NOMO-1 (cell line): ENCODE results near the gene PAEP.

Source experiments
- DNase-seq, 2 experiments: peaks; one replicate each; lab custom pipeline; 2025; ENCODE audit not compliant: unreplicated experiment in 2 of 2; lab: John Stamatoyannopoulos, UW

The PAEP gene

DNA sequence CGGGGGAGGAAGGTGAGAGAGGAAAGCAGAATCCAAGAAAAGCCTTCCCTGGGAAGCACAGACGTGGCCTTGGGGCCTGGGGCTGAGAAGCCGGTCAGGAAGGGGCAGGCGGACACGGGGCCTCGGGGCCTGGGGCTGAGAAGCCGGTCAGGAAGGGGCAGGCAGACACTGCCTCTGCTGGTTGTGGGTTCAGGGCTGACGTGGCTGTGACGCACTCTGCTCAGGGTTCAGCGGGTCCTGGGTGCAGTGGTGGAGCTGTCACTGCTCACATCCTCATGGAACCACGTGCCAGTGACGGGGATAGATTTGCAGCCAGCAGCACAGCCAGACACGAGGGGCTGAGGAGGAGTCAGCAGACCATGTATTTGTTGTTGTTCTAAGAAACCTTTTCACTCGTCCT lies 12.8 kb downstream of the PAEP start:
- DNase-seq = no peak

DNA sequence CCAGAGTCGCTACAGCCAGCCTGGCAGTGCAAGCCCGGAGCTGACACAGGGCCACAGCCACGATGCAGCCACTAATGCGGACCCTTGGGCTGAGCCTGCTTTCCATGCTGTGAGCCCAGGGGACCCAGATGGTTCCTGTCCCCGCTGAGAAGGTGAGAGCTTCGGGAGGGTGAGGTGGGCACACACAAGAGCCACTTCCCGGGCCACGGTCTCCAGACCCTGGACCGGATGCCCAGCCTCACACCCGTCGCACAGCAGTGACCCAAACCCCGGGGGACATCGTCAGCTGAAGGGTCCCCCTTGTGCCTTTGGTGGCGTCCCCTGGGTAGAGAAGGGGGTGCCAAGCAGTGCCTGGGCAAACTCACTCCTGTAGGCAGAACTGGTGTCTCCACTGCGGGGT lies 13.4 kb downstream of the PAEP start:
- no peak for DNase-seq

DNA sequence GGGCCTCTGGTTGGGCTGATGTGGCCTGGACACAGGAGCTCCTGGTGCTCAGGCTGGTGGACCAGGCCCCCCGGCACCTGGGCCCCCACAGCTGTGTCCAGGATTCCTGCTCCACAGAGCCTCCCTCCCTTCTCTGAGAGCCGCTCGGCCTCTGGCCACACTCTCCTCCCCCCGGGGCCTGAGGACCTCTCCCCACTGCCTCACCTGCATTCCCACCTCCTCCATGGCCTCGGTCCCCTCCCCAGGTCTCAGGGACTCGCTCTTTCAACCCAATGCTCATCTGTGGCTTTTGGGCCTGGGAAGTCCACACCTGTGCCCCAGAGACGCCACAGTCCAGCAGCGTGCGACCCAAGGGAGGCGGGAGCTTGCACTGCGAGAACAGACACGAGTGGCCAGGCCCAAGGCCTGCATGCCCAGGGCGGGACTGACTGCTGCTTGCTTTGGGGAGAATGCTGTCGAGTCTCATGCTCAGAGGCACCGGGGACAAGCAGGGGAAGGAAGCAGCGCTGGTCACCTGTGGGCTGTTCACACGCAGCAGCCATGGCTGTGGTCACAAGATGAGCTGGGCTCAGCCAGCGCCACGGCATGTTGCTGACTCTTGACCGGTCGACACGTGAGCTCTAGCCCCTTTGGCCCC lies 14.6 kb downstream of the PAEP start:
- DNase-seq = no peak

DNA sequence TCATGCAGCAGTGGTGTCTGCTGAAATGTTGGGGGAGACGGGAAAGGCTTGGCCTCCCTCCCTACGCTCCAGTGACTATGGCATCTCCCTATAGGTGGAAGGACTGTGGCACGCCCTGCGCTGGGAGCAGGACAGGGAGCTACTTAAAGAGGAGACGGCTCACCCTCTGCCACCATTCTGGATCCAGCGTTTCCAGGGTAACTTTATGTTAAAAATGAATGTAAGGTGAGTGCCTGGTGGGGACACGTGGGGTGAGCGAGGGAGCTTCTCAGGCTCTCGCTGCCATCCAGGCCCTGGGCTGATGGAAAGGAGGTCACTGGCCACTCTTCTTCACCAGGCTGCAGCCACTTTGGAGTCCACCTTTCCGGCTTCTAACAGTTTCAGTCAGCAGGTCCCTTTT lies 15.7 kb downstream of the PAEP start:
- DNase-seq = no peak

DNA sequence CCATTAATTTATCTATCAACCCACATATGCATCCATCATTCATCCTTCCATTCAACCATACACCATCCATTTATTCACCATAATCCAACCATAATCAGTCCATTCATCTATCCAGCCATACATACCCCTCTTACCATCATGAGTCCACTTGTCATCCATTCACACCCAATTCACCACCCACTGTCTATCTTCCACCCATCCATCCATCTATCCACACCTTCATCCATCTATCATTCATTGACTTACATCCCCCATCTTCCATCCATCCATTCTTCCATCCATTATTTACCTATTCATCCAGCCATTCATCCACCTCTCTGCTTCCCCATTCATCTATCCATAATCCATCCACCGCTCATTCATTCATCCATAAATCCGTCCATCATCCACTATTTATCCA lies 17.8 kb downstream of the PAEP start:
- no peak for DNase-seq

DNA sequence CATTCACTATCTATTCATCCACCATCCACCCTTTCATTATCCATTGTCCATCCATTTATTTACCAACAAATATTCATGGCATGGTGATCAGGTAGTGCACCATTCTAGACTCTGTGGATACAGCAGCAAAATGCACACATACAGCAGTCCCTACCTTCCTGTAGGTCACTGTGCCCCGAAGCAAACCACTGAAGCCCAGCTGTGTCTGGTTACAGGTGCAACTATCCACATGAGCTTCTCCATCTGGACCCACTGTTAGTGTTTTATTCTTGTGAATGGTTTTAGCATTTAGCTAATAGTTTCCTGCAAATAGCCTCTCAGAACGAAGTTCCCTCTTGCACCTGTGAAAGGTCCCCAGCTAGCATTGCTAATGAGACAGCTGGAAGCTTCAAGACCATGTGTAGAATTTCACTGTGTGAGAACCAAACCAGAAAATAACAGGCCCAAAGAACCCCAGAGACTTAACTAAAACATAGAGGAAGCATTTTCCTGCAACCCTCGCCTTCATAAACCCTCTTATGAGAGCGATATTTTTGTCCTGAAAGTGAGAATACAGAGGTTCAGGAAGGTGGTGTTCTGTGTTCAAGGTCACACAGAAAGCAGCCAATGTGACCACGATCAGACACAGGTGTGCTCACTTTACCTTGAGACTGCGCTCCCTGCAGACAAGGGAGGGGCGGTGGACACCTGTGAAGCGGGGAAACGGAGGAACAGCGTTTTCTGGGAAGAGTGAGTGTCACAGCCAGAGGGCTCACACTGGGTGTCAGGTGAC lies 18.5 kb downstream of the PAEP start:
- DNase-seq = no peak

DNA sequence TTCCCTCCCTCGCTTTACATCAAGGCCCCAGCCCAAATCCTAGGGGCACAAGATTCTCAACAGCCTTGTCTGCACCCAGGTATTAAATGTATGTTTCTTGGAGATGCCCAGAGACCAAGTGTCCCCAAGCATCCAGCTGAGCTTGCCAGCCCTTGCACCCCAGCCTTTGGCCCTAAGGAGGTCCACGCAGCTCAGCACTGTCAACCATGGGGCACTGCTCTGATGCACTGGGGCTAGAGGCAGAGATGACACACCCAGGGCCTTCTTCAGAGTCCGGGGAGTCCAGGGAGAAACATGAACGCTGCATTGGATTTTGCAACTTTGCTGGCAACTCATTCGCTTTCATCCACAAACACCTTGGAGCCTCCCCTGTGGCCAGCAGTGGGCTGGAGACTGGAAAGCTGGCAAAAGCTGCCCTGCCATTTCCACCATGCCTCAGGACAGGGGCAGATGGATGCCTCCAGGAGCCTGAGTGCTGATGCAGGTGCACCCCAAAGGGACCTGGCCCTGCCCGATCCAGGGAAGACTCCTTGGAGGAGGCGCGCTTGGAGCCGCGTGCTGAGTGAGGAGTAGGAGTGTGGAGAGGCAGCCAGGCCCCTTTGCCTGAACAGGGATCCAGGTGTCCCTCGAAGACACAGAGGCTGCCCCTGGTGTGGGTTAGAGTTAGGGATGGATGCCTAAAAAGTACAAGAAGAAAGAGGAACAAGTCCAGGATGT lies 19.3 kb downstream of the PAEP start:
- DNase-seq = no peak

DNA sequence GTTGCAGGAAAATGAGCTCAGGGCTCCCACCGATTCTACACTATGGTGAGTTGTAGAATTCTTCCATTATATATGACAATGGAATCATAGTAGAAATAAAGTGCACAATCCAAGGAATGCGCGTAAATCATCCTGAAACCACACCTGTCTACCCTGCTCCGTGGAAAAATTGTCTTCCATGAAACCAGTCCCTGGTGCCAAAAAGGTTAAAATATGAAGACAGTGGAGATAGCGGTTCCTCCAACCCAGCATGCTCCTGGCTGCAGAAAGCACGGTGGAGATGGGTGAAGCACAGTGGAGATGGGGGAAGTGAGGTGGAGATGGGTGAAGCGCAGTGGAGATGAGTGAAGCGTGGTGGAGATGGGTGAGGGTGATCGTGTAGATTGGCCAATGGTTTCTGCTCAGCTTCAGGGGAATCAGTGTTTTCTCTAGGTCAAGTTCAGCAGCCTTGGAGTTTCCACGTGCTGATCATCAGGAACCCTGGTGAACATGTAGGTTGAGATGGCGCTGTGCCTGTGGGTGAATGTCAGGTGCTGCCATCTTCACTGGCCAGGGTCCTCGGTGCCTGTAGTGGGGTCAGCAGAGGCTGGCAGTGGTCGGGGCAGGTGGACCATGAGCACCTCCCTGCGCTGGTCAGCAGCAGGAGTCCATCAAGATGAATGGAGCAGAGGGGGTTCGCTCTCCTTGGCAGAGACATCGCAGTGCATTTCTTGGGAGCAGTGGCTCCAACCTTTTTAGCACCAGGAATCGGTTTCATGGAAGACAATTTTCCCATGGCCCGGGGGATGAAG lies 20.3 kb downstream of the PAEP start:
- no peak for DNase-seq

DNA sequence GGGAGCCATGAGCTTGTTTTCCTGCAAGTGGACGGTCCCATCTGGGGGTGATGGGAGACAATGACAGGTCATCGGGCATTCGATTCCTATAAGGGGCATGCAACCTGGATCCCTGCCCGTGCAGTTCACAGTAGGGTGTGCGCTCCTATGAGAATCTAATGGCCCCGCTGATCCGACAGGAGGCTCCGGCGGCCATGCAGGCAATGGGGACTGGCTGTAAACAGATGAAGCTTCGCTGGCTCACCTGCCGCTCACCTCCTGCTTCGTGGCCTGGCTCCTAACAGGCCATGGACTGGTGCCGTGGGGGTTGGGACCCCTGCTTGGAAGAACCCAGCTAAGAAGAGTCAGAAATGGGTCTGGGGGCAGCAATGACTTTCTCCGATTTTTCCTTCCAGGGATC lies 21.0 kb downstream of the PAEP start:
- DNase-seq = no peak

DNA sequence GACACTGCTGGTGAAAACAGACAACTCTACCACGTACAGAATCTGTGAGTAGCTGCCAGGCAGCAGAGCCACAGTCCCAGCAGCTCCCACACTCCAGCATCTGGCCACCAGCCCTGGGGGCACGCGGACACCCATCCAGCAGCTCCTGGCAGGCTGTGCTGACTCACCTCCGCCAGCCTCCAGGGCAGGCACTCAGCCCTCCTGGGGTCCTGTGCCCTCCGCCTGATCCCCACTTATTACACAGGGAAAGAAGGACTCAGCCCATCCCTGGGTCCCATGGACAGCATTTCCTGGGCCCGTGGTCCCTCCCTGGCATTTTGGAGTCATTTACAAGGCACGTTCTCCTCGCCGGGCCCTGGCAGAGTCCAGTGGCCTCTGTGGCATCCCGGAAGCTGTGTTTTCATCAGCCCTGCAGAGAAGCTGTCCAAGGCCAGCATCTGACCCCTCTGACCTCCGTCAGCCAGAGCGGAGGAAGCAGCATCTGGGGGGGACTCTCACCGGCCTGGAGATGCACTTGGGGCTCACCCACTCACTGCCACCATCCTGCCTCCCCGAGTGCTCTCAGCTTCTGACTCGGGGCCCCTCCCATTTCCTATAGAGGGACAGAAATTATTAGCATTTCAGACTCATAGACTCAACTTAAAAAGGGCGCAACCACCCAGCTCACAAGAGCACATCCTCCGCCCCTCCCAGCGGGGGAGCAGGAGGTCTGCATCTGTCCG lies 21.6 kb downstream of the PAEP start:
- no peak for DNase-seq

DNA sequence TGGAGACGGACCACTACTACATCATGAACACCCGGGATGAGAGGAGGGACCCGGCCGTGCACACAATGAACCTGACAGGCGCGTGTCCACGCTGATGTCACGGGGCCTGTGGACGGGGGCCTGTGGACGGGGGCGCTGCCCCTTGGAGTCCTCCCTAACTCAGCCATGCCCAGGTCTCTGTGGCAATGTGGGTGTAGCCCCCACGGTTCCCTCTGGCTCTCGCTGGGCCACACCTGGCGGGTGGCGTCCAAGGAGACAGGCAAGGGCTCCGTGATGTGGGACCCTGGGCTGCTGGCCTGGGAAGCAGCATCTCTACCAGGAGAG lies 22.1 kb downstream of the PAEP start:
- DNase-seq = no peak

DNA sequence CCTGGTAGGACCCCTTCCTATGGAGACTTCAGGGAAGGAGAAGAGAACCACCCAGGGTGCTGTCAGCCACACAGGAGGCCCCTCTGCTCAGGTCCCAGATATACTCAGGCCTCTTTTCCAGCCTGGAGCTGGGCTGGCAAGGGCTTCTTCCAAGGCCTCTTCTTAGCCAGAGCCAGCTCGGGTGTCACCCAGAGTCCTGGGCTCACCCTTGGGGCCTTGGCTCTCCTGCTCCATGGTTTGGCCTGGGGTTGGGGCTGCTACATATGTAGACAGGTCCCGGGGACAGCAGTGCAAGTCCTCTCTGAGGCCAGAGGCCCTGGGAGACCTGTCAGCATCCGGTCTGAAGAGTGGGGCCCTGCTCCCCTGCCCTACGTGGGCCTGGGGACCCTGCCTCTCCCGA lies 22.8 kb downstream of the PAEP start:
- DNase-seq = no peak

DNA sequence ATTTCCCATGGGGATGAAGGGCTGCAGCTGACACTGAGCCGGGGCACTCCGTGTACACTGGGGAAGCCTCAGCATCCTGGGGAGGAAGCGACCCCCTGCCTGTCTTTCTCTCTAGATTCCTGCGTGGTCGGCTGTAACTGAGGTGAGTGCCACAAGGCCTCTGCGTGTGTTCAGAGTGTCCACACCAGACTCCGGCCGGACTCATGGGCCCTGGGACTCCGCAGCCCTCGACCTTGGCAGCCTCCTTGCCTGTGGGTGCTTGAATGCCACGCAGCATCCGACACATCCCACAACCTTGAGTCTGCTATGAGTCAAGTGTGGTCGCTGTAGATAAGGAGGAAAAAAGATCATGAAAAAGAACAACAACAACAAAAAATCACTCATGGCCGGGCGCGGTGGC lies 23.4 kb downstream of the PAEP start:
- DNase-seq = no peak

DNA sequence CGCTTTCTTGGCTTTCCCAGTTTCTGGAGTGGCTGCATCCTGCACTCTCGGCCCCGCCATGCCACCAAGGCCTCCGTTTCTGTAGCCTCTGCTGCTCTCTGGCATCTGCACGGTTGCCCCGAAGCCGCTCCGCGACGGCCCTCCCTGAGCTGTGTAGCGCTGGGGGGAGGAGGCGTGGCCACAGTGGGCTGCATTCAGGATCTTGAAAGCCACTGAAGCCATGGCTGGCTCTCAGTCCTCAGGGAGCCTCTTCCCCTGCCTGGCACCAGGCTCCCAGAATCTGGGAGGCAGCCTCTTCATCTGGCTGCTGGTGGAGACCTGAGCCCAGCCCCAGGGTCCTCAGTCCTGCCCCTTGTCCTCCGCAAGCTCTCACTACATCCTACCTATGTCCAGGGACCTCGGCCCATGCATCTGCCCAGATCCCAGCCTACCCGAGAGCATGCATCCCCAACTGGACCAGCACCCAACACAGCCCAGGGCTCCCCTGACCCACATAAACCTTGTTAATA lies 25.1 kb downstream of the PAEP start:
- no peak for DNase-seq

DNA sequence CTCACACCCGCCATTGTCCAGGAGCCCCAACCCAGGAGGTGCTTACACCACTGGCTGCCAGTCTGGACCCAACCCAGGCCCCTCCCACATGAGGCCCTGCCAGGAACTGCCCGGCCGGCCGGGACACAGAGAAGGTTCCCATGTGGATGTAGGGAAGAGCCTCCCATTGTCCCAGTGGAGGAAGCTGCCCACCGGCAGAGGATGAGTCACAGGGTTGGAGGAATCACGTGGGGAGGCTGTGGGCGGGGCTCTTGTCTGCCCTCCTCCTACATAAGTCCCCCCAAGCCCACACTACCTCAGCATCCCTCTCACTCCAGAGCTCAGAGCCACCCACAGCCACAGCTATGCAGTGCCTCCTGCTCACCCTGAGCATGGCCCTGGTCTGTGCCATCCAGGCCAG lies 26.1 kb downstream of the PAEP start:
- no peak for DNase-seq

DNA sequence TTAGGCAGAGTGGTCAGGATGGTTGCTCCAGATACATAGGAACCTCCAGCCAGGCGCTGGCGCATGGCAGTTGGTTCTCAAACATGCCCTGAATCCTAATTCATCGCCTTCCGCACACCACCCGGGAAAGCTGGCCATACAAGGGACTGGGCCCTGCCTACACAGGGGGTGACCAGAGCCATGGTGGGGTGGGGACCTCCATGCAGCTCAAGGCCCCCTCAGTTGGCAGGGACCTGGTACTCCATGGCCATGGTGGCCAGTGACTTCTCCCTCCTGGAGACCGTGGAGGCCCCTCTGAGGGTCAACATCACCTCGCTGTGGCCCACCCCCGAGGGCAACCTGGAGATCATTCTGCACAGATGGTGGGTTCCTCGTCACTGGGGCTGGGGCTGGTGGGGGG lies 26.8 kb downstream of the PAEP start:
- no peak for DNase-seq

DNA sequence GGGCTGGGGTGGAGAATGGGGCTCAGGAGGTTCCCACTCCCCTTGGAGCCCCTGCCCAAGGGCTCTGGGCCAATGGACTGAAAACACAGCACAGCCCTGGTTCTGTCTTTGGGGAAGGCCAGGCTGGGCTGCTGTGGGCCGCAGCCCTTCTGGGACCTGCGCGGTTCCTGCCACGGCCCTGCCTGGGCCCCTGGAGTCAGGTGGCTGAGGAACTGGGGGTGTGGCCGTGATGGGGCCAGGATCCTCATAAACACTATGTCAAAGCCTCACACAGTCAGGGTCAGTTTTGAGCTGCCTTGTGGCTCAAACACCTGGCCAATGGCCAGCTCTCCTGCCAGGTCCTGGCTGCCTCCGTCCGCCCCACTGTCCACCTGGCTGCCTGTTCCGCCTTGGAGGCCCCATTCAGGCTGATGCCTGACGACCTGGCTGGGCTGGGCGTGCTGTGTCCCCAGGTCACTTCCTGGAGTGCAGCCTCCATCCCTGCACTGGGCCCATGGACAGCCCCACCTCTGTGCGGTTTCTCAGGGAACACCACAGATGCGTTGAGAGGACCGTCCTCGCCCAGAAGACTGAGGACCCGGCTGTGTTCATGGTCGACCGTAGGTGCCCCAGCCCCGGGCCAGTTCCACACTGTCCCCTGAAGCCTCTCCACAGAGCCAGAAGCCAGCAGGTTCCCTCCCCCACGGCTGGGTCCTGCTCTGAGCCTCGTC lies 27.5 kb downstream of the PAEP start:
- no peak for DNase-seq

DNA sequence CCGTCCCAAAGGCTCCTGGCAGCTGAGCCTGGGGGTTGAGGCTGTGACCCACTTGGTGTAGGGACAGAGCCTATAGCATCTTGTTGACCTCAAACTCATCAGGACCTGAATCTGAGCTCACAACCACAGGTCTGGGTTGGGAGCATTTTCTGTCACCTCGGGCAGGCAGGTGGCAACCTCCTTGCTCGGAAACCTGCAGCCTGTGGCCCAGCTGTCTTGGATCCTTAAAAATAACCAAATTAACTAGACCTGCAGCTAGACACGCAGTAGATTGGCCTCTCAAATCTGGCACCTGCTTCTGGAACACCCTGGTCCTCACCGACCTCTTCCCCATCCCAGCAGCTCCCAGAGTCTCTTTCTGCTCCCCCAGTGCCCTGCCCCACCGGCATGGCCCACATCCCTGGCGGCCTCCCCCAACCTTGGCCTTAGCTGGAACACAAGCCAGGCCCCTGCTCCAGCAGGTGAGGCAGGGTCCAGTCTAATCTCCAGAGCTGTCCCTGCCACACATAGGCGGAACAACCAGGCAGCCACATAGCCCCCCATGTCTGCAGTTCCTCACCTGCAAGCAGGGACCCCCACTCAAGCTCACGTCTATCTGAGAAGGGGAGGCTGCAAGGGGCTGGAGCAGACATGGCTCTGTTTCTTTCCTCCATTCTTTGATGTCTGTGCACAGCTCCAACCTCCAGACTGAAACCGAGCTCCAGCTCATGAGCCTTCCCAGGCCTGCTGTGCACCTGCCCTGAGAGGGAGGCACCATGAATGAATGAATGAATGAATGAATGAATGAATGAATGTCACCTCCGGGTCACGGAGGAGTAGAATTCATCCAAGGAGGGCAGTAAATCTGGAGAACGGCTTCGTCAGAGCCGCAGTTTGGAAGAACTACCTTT lies 28.3 kb downstream of the PAEP start:
- no peak for DNase-seq

DNA sequence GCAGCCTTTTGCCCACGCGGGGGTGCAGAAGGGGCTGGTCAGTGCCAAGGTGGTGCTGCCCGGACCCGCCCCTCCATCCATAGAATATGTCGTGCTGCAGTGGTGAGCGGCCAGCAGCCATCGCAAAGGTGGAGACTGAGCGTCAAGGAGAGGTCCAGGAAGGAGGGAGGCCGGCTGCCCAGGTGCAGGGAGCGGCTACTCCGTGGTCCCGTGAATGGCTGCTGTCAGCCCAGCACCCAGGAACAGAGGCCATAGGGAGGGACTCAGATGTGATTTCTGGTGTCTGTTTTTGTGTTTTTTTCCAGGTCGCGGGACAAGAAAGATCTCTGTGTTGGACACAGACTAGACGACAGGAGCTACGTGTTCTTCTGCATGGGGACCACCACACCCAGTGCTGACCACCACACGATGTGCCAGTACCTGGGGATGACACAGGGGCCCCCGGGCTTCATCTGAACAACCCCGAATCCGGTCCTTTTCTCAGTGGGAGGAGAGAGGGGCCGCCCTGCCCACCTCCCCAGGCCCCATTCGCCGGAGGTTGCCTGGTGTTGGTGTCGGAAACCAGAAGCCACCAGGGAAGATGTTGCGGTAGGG lies 29.0 kb downstream of the PAEP start:
- no peak for DNase-seq
